AG08395 (cell line): ENCODE results near the gene PARP9.

Source experiments
- DNase-seq: peaks from one replicate; pipeline ENCODE4 v3.0.0; 2012; ENCODE audit warnings: mixed read lengths, low spot score

PARP9 gene

GRCh38 chr3:122484985-122485384 lies 79.1 kb downstream of the PARP9 start:
- DNase-seq: no peak

GRCh38 chr3:122481390-122481789 lies 82.7 kb downstream of the PARP9 start:
- DNase-seq: no peak
